K562 (cell line): ENCODE results near the gene RCOR2. TPM values are rescaled to one million over a fixed set of nuclear protein-coding genes. Genes with fewer than 3 reads are reported as not detected.

Source experiments
- ATAC-seq: fragments of 200-7000 bp; cut with Tn5 transposase; 3 replicates; pipeline ENCODE4 v1.9.1; 2020; ENCODE audit warnings: moderate library complexity
- BruUV-seq: library from RNA; stranded (reverse); fragments of 400-500 nt; replicated peaks from 2 replicates; lab custom pipeline; 2021; lab: Mats Ljungman, UMichigan
- CTCF ChIA-PET: fragments of 300-600 bp; formaldehyde crosslinking; extraction: SDS; loops from one replicate; lab custom pipeline; 2021; ENCODE audit warnings: low intra/inter-chr PET ratio; lab: Yijun Ruan, JAX
- POLR2A ChIA-PET: fragments of 300-600, 350-650 bp; sonication (Branson Sonifier 250); formaldehyde crosslinking; extraction: SDS; loops from one replicate; lab custom pipeline; 2021; ENCODE audit warnings: antibody characterized with exemption, inconsistent platforms; lab: Yijun Ruan, JAX
- DNase-seq, 4 experiments: peaks; one replicate each; pipeline versions ENCODE4 v3.0.0 to v3.0.0-alpha.2; 2011 to 2018; ENCODE audit warnings: low spot score in 3 of 4, mixed read lengths in 3 of 4; ENCODE audit errors: extremely low read depth in 1 of 4
- FAIRE-seq: peaks from 2 replicates; lab custom pipeline; 2011; peaks lifted over from hg19 to GRCh38; lab: Jason Lieb, UNC
- H2AFZ ChIP-seq: 2 replicates; pipeline ENCODE4 v1.6.0; 2011; ENCODE audit warnings: low read depth, low read length, control low read depth, inconsistent platforms
- H3K27ac ChIP-seq: fragments of 200-600 bp; 3 replicates; pipeline ENCODE4 v1.8.0; 2011; ENCODE audit warnings: low read depth, mild to moderate bottlenecking, control low read depth, inconsistent platforms, low read length, moderate library complexity, mixed read lengths; ENCODE audit errors: extremely low read depth
- H3K27me3 ChIP-seq, 2 experiments: fragments of 300-600 bp in 1 of 2; 2 replicates in 1 of 2; 3 replicates in 1 of 2; pipeline versions ENCODE4 v1.6.0 to v1.8.0; 2011; ENCODE audit warnings: inconsistent platforms in 2 of 2, low read length in 2 of 2, mild to moderate bottlenecking in 1 of 2, mixed read lengths in 1 of 2, moderate library complexity in 1 of 2; ENCODE audit not compliant: control insufficient read depth in 2 of 2, insufficient read depth in 2 of 2
- H3K36me3 ChIP-seq: fragments of 300-600 bp; 3 replicates; pipeline ENCODE4 v1.8.0; 2011; ENCODE audit warnings: mild to moderate bottlenecking, low read length, inconsistent platforms; ENCODE audit not compliant: control insufficient read depth, insufficient read depth
- H3K4me1 ChIP-seq, 2 experiments: fragments of 200-600 bp in 1 of 2; replicated peaks in 1 of 2; 2 replicates in 1 of 2; 3 replicates in 1 of 2; pipeline versions ENCODE4 v1.5.1 to v1.8.0; 2011; ENCODE audit warnings: inconsistent platforms in 2 of 2, low read length in 2 of 2, mild to moderate bottlenecking in 1 of 2, mixed read lengths in 1 of 2, moderate library complexity in 1 of 2; ENCODE audit not compliant: control insufficient read depth in 2 of 2, insufficient read depth in 2 of 2
- H3K4me2 ChIP-seq: 2 replicates; pipeline ENCODE4 v1.6.1; 2011; ENCODE audit warnings: low read length, control low read depth, inconsistent platforms, mixed read lengths; ENCODE audit not compliant: insufficient read depth
- H3K4me3 ChIP-seq: fragments of 200-600 bp; sonication (generic), shearing (Covaris generic); 2 replicates; pipeline ENCODE4 v1.5.1; 2016; ENCODE audit warnings: control low read depth, inconsistent platforms
- H3K79me2 ChIP-seq: fragments of 200-600 bp; 3 replicates; pipeline ENCODE4 v1.8.0; 2011; ENCODE audit warnings: low read length, inconsistent platforms; ENCODE audit not compliant: control insufficient read depth, insufficient read depth
- H3K9ac ChIP-seq, 2 experiments: 2 replicates each; pipeline versions ENCODE4 v1.6.0 to v1.6.1; 2011; ENCODE audit warnings: low read depth in 2 of 2, low read length in 2 of 2, control low read depth in 1 of 2, inconsistent platforms in 1 of 2, mild to moderate bottlenecking in 1 of 2, mixed read lengths in 1 of 2; ENCODE audit not compliant: insufficient read depth in 1 of 2
- H3K9me1 ChIP-seq: one replicate; pipeline ENCODE4 v1.6.0; 2011; ENCODE audit warnings: inconsistent platforms, mild to moderate bottlenecking, low read length, moderate library complexity; ENCODE audit not compliant: control insufficient read depth, insufficient read depth
- H3K9me3 ChIP-seq: replicated peaks from 2 replicates; pipeline ENCODE4 v1.5.1; 2011; ENCODE audit warnings: low read depth, low read length, inconsistent platforms; ENCODE audit not compliant: control insufficient read depth, insufficient read depth
- H4K20me1 ChIP-seq: replicated peaks from 2 replicates; pipeline ENCODE4 v1.6.1; 2011; ENCODE audit warnings: low read length, inconsistent platforms, mixed read lengths; ENCODE audit not compliant: control insufficient read depth, insufficient read depth
- ADNP ChIP-seq: fragments of 200-800 bp; sonication (Bioruptor generic); IDR thresholded peaks from 2 replicates; pipeline ENCODE4 v1.6.1; 2016; ENCODE audit warnings: missing genetic modification characterization, missing compliant biosample characterization
- BRCA1 ChIP-seq, 2 experiments: fragments of 450-650 bp in 1 of 2; sonication (generic) in 1 of 2; formaldehyde crosslinking in 1 of 2; IDR thresholded peaks; 2 replicates each; pipeline versions ENCODE4 v1.5.0 to v1.6.1; 2017 to 2020; ENCODE audit warnings: mild to moderate bottlenecking in 1 of 2, missing genetic modification reagents in 1 of 2
- FOXK2 ChIP-seq, 2 experiments: fragments of 450-650 bp; IDR thresholded peaks in 1 of 2; conservative IDR thresholded peaks in 1 of 2; 2 replicates each; pipeline ENCODE4 v1.6.1; 2016; ENCODE audit warnings: low read depth in 2 of 2, mild to moderate bottlenecking in 1 of 2
- WGBS: fragments of 100-300 bp; shearing (Covaris generic); methylation state at CpG from one replicate; pipeline ENCODE4 v1.1.6; 2016; ENCODE audit warnings: low coverage, mixed read lengths; ENCODE audit not compliant: insufficient coverage; ENCODE audit errors: missing lambda C conversion rate; 5-methylcytosine and 5-hydroxymethylcytosine counted together
- in situ Hi-C: fragments of 300-500 bp; cut with MboI; formaldehyde crosslinking; loops from 4 replicates; pipeline ENCODE4 v1.15.0; 2018; ENCODE audit warnings: inconsistent platforms, mixed read lengths
- intact Hi-C: fragments of 100-400 bp; cut with micrococcal nuclease; formaldehyde crosslinking; loops from 2 replicates; pipeline ENCODE4 v1.14.2; 2022
- polyA plus RNA-seq, 8 experiments: library from polyadenylated mRNA; depleted of rRNA in 4 of 8; stranded (reverse) in 5 of 8; unstranded in 3 of 8; fragments of >200 nt; fragmentation: Nextera tagmentation in 2 of 8; fragmentation: Illumina TruSeq in 1 of 8; extraction: Ambion mirVana in 2 of 8; extraction: Trizol in 1 of 8; gene quantifications; 2 replicates each; pipeline versions ENCODE4 v1.2.1 to v1.2.3, GENCODE V29; 2011 to 2014; ENCODE audit warnings: inconsistent platforms in 1 of 8, missing spikeins in 1 of 8
- total RNA-seq, 7 experiments: library from RNA; depleted of rRNA in 6 of 7; stranded (reverse); fragments of >200 nt in 6 of 7; fragmentation: Illumina TruSeq in 2 of 7; extraction: Trizol in 2 of 7; gene quantifications; 2 replicates each; pipeline versions ENCODE4 v1.2.1 to v1.2.3, GENCODE V29; 2011 to 2021; ENCODE audit warnings: low replicate concordance in 1 of 7
- TF ChIP-seq, protein P1 (sequence below): fragments of 250-450 bp; sonication (Bioruptor Pico); IDR thresholded peaks from 2 replicates; pipeline ENCODE4 v1.8.0; 2022; ENCODE audit warnings: moderate library complexity, mild to moderate bottlenecking, inconsistent platforms
- TF ChIP-seq, protein P2 (sequence below): fragments of 200-400 bp; formaldehyde crosslinking; IDR thresholded peaks from 2 replicates; pipeline ENCODE4 v1.6.1; 2017; ENCODE audit warnings: mild to moderate bottlenecking, low read depth, low read length, moderate library complexity
- TF ChIP-seq, protein P3 (sequence below): fragments of 250-450 bp; sonication (Bioruptor Pico); IDR thresholded peaks from 2 replicates; pipeline ENCODE4 v1.5.1; 2021; ENCODE audit warnings: mild to moderate bottlenecking
- TF ChIP-seq, protein P4 (sequence below): fragments of 250-450 bp; sonication (Bioruptor Pico); IDR thresholded peaks from 2 replicates; pipeline ENCODE4 v1.4.0; 2020; ENCODE audit warnings: mild to moderate bottlenecking
- TF ChIP-seq, protein P5 (sequence below): fragments of 200-800 bp; sonication (Bioruptor generic); IDR thresholded peaks from 2 replicates; pipeline ENCODE4 v1.6.1; 2016; ENCODE audit warnings: missing genetic modification characterization, missing compliant biosample characterization

The RCOR2 gene
- total and polyA plus RNA-seq, 9 of the 15 experiments (the other 6 are each of a cell fraction or from before 2014, with no cell fraction given): 0.04 to 6.5 (median 2.5) TPM; not detected in 1

DNA sequence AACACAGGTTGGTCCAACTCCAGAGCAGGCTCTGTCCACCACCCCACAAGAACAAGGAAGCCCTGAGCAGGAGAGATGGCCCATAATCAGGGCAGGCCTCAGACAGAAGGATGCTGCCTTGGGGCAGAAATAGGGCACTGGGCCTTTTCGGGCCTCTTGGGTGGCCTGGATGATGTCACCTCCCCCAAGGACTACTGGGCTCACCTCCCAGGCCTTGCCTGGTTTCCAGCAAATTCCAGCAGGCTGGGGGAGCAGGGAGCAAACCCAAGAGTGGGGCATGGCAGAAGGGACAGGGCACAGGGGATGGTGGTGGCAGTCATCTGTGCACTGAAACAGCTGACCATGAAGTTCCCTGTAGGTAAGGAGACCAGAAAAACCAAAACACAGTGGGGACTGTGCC, 16.5 kb upstream of the RCOR2 start:
- CTCF ChIA-PET: no interaction called here
- H3K36me3 ChIP-seq: no peaks in the 10 kb centered on the region
- ATAC-seq (no peak), FAIRE-seq (no peak), DNase-seq (no peak)
- in situ Hi-C loops (no loop called here), intact Hi-C loops (no loop called here)
- H3K4me2 ChIP-seq: no peak overlapping the region
- H3K27me3 ChIP-seq: no peaks in the 10 kb centered on the region
- BruUV-seq: no TSS peak
- peaks cover 9 to 10% of the 10 kb centered on the region in 2 experiments; a peak in 4 of 5 replicates for H3K4me1 ChIP-seq
- H3K27ac ChIP-seq: no peak overlapping the region
- no peaks in the 10 kb centered on the region for H3K9me3 ChIP-seq
- POLR2A ChIA-PET: no interaction called here
- H2AFZ ChIP-seq: no peak overlapping the region
- no peaks in the 10 kb centered on the region for H4K20me1 ChIP-seq
- 38% methylated on average over 1 of the region's 1 CpG for WGBS
- no peak overlapping the region for H3K9ac ChIP-seq
- H3K9me1 ChIP-seq: no peaks in the 10 kb centered on the region
- H3K4me3 ChIP-seq: no peak overlapping the region
- H3K79me2 ChIP-seq: no peaks in the 10 kb centered on the region
- TF ChIP-seq, protein P1, sequence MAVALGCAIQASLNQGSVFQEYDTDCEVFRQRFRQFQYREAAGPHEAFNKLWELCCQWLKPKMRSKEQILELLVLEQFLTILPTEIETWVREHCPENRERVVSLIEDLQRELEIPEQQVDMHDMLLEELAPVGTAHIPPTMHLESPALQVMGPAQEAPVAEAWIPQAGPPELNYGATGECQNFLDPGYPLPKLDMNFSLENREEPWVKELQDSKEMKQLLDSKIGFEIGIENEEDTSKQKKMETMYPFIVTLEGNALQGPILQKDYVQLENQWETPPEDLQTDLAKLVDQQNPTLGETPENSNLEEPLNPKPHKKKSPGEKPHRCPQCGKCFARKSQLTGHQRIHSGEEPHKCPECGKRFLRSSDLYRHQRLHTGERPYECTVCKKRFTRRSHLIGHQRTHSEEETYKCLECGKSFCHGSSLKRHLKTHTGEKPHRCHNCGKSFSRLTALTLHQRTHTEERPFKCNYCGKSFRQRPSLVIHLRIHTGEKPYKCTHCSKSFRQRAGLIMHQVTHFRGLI (CRISPR knock-in tag): no peak
- no peak for TF ChIP-seq ADNP
- TF ChIP-seq, protein P2, sequence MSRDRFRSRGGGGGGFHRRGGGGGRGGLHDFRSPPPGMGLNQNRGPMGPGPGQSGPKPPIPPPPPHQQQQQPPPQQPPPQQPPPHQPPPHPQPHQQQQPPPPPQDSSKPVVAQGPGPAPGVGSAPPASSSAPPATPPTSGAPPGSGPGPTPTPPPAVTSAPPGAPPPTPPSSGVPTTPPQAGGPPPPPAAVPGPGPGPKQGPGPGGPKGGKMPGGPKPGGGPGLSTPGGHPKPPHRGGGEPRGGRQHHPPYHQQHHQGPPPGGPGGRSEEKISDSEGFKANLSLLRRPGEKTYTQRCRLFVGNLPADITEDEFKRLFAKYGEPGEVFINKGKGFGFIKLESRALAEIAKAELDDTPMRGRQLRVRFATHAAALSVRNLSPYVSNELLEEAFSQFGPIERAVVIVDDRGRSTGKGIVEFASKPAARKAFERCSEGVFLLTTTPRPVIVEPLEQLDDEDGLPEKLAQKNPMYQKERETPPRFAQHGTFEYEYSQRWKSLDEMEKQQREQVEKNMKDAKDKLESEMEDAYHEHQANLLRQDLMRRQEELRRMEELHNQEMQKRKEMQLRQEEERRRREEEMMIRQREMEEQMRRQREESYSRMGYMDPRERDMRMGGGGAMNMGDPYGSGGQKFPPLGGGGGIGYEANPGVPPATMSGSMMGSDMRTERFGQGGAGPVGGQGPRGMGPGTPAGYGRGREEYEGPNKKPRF: no peak
- TF ChIP-seq, protein P3, sequence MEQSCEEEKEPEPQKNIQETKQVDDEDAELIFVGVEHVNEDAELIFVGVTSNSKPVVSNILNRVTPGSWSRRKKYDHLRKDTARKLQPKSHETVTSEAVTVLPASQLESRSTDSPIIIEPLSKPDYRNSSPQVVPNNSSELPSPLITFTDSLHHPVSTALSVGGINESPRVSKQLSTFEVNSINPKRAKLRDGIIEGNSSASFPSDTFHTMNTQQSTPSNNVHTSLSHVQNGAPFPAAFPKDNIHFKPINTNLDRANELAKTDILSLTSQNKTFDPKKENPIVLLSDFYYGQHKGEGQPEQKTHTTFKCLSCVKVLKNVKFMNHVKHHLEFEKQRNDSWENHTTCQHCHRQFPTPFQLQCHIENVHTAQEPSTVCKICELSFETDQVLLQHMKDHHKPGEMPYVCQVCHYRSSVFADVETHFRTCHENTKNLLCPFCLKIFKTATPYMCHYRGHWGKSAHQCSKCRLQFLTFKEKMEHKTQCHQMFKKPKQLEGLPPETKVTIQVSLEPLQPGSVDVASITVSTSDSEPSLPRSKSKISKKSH (CRISPR knock-in tag): no peak
- TF ChIP-seq BRCA1 (IDR thresholded peaks at IDR 0.05): no peak
- no peak for TF ChIP-seq BRCA1 (CRISPR knock-in tag; IDR thresholded peaks at IDR 0.05)
- TF ChIP-seq, protein P4, sequence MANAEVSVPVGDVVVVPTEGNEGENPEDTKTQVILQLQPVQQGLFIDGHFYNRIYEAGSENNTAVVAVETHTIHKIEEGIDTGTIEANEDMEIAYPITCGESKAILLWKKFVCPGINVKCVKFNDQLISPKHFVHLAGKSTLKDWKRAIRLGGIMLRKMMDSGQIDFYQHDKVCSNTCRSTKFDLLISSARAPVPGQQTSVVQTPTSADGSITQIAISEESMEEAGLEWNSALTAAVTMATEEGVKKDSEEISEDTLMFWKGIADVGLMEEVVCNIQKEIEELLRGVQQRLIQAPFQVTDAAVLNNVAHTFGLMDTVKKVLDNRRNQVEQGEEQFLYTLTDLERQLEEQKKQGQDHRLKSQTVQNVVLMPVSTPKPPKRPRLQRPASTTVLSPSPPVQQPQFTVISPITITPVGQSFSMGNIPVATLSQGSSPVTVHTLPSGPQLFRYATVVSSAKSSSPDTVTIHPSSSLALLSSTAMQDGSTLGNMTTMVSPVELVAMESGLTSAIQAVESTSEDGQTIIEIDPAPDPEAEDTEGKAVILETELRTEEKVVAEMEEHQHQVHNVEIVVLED (CRISPR knock-in tag): no peak
- TF ChIP-seq, protein P5, sequence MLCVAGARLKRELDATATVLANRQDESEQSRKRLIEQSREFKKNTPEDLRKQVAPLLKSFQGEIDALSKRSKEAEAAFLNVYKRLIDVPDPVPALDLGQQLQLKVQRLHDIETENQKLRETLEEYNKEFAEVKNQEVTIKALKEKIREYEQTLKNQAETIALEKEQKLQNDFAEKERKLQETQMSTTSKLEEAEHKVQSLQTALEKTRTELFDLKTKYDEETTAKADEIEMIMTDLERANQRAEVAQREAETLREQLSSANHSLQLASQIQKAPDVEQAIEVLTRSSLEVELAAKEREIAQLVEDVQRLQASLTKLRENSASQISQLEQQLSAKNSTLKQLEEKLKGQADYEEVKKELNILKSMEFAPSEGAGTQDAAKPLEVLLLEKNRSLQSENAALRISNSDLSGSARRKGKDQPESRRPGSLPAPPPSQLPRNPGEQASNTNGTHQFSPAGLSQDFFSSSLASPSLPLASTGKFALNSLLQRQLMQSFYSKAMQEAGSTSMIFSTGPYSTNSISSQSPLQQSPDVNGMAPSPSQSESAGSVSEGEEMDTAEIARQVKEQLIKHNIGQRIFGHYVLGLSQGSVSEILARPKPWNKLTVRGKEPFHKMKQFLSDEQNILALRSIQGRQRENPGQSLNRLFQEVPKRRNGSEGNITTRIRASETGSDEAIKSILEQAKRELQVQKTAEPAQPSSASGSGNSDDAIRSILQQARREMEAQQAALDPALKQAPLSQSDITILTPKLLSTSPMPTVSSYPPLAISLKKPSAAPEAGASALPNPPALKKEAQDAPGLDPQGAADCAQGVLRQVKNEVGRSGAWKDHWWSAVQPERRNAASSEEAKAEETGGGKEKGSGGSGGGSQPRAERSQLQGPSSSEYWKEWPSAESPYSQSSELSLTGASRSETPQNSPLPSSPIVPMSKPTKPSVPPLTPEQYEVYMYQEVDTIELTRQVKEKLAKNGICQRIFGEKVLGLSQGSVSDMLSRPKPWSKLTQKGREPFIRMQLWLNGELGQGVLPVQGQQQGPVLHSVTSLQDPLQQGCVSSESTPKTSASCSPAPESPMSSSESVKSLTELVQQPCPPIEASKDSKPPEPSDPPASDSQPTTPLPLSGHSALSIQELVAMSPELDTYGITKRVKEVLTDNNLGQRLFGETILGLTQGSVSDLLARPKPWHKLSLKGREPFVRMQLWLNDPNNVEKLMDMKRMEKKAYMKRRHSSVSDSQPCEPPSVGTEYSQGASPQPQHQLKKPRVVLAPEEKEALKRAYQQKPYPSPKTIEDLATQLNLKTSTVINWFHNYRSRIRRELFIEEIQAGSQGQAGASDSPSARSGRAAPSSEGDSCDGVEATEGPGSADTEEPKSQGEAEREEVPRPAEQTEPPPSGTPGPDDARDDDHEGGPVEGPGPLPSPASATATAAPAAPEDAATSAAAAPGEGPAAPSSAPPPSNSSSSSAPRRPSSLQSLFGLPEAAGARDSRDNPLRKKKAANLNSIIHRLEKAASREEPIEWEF: no peak
- no peak for TF ChIP-seq FOXK2 (conservative IDR thresholded peaks at IDR 0.05 in 1 of 2, IDR thresholded peaks at IDR 0.05 in 1 of 2; ENCODE audit: low read depth in 2 of 2)
